GM12878 (cell line): ENCODE results near the gene CNRIP1. TPM values are rescaled to one million over a fixed set of nuclear protein-coding genes. Genes with fewer than 3 reads are reported as not detected.

ENCODE experiments used
- ATAC-seq: fragments of 200-7000 bp; cut with Tn5 transposase; 3 replicates; pipeline ENCODE4 v1.9.1; 2020; ENCODE audit warnings: mild to moderate bottlenecking, moderate library complexity
- BruUV-seq: library from RNA; stranded (reverse); fragments of 400-500 nt; replicated peaks from 2 replicates; lab custom pipeline; 2021; lab: Mats Ljungman, UMichigan
- CTCF ChIA-PET: fragments of 300-600 bp; sonication (Branson Sonifier 250); formaldehyde crosslinking; extraction: SDS; loops from one replicate; lab custom pipeline; 2021; ENCODE audit warnings: inconsistent platforms; lab: Yijun Ruan, JAX
- POLR2A ChIA-PET: fragments of 350-600 bp; formaldehyde crosslinking; extraction: SDS; loops from one replicate; lab custom pipeline; 2021; ENCODE audit warnings: inconsistent platforms; lab: Charles Lee
- RAD21 ChIA-PET: fragments of 300-600 bp; sonication (Branson Sonifier 250); formaldehyde crosslinking; loops from one replicate; lab custom pipeline; 2023; ENCODE audit warnings: antibody characterized with exemption; ENCODE audit not compliant: unreplicated experiment; lab: Charles Lee
- SMC1A ChIA-PET: fragments of 300-600 bp; sonication (Branson Sonifier 250); formaldehyde crosslinking; loops from one replicate; lab custom pipeline; 2023; ENCODE audit not compliant: unreplicated experiment, uncharacterized antibody; lab: Charles Lee
- DNase-seq: peaks from one replicate; pipeline ENCODE4 v3.0.0-alpha.2; 2011; ENCODE audit warnings: low read depth, low spot score
- FAIRE-seq: peaks from 3 replicates; lab custom pipeline; 2011; peaks lifted over from hg19 to GRCh38; lab: Jason Lieb, UNC
- H2AFZ ChIP-seq: 2 replicates; pipeline ENCODE4 v1.6.0; 2011; ENCODE audit warnings: low read depth, low read length, control low read depth; ENCODE audit not compliant: control insufficient read depth
- H3K27ac ChIP-seq: 2 replicates; pipeline ENCODE4 v1.5.1; 2011; ENCODE audit warnings: control low read depth; ENCODE audit not compliant: control insufficient read depth, insufficient read depth
- H3K27me3 ChIP-seq, 2 experiments: replicated peaks in 1 of 2; 2 replicates each; pipeline versions ENCODE4 v1.6.0 to v1.6.1; 2011; ENCODE audit warnings: low read length in 1 of 2; ENCODE audit not compliant: control insufficient read depth in 2 of 2, insufficient read depth in 2 of 2
- H3K36me3 ChIP-seq, 2 experiments: 2 replicates each; pipeline ENCODE4 v1.5.1; 2011; ENCODE audit warnings: low read length in 1 of 2; ENCODE audit not compliant: control insufficient read depth in 2 of 2, insufficient read depth in 2 of 2
- H3K4me1 ChIP-seq: 2 replicates; pipeline ENCODE4 v1.6.1; 2011; ENCODE audit warnings: mild to moderate bottlenecking, low read length, moderate library complexity, mixed read lengths; ENCODE audit not compliant: control insufficient read depth, insufficient read depth
- H3K4me2 ChIP-seq: 2 replicates; pipeline ENCODE4 v1.6.0; 2011; ENCODE audit warnings: control low read depth; ENCODE audit not compliant: control insufficient read depth, insufficient read depth
- H3K4me3 ChIP-seq: fragments of 200-600 bp; sonication (generic); 2 replicates; pipeline ENCODE4 v1.5.1; 2016
- H3K79me2 ChIP-seq: 2 replicates; pipeline ENCODE4 v1.6.0; 2011; ENCODE audit warnings: low read length; ENCODE audit not compliant: control insufficient read depth, insufficient read depth
- H3K9ac ChIP-seq: 2 replicates; pipeline ENCODE4 v1.8.0; 2011; ENCODE audit warnings: low read length, control low read depth, mixed read lengths; ENCODE audit not compliant: control insufficient read depth, insufficient read depth
- H3K9me3 ChIP-seq: replicated peaks from 3 replicates; pipeline ENCODE4 v1.5.1; 2011; ENCODE audit warnings: mild to moderate bottlenecking, low read length; ENCODE audit not compliant: control insufficient read depth, insufficient read depth
- H4K20me1 ChIP-seq: 2 replicates; pipeline ENCODE4 v1.6.0; 2011; ENCODE audit not compliant: control insufficient read depth, insufficient read depth
- ATF3 ChIP-seq: IDR thresholded peaks from 2 replicates; pipeline ENCODE4 v1.6.1; 2011; ENCODE audit warnings: low read depth, mild to moderate bottlenecking, low read length, moderate library complexity, borderline replicate concordance; ENCODE audit errors: extremely low read depth
- ATF7 ChIP-seq: fragments of 450-650 bp; IDR thresholded peaks from 2 replicates; pipeline ENCODE4 v1.6.1; 2016; ENCODE audit warnings: low read depth, mild to moderate bottlenecking
- CEBPZ ChIP-seq: fragments of 150-350 bp; IDR thresholded peaks from 2 replicates; pipeline ENCODE4 v1.6.1; 2016; ENCODE audit warnings: low read depth, low read length
- JUNB ChIP-seq: IDR thresholded peaks from 2 replicates; pipeline ENCODE4 v1.6.1; 2016; ENCODE audit warnings: antibody characterized with exemption, mild to moderate bottlenecking
- POLR2AphosphoS2 ChIP-seq: IDR thresholded peaks from 2 replicates; pipeline ENCODE4 v1.6.1; 2011; ENCODE audit warnings: low read depth, mild to moderate bottlenecking, low read length, improper control_type of control experiment, moderate library complexity
- RCOR1 ChIP-seq: conservative IDR thresholded peaks from 2 replicates; pipeline ENCODE4 v1.6.1; 2012; ENCODE audit warnings: low read depth, low read length, improper control_type of control experiment
- SKIL ChIP-seq: fragments of 450-650 bp; IDR thresholded peaks from 2 replicates; pipeline ENCODE4 v1.6.1; 2017; ENCODE audit warnings: mild to moderate bottlenecking, low read depth, inconsistent platforms; ENCODE audit not compliant: poor library complexity, severe bottlenecking
- SMAD1 ChIP-seq: fragments of 450-650 bp; IDR thresholded peaks from 2 replicates; pipeline ENCODE4 v1.6.1; 2018; ENCODE audit warnings: mild to moderate bottlenecking, low read depth; ENCODE audit not compliant: partially characterized antibody
- TCF12 ChIP-seq: IDR thresholded peaks from 2 replicates; pipeline ENCODE4 v1.6.1; 2011; ENCODE audit warnings: low read depth, mild to moderate bottlenecking, low read length
- ZBTB40 ChIP-seq: fragments of 450-650 bp; IDR thresholded peaks from 2 replicates; pipeline ENCODE4 v1.6.1; 2016; ENCODE audit warnings: mild to moderate bottlenecking, moderate library complexity, borderline replicate concordance
- ZNF217 ChIP-seq: fragments of 450-650 bp; IDR thresholded peaks from 2 replicates; pipeline ENCODE4 v1.6.1; 2017; ENCODE audit warnings: antibody characterized with exemption, mild to moderate bottlenecking
- WGBS: methylation state at CpG from one replicate; pipeline ENCODE4 v1.1.6; 2016; ENCODE audit warnings: low lambda C conversion rate; ENCODE audit not compliant: insufficient replicate concordance, insufficient coverage; ENCODE audit errors: missing lambda C conversion rate; 5-methylcytosine and 5-hydroxymethylcytosine counted together
- in situ Hi-C: fragments of 300-500 bp; cut with MboI; formaldehyde crosslinking; loops from 9 replicates; pipeline ENCODE4 v1.14.3; 2018; ENCODE audit warnings: mixed read lengths
- intact Hi-C: fragments of 100-400 bp; cut with micrococcal nuclease; formaldehyde crosslinking; loops from one replicate; pipeline ENCODE4 v1.14.2; 2022; ENCODE audit not compliant: unreplicated experiment
- polyA plus RNA-seq, 11 experiments: library from polyadenylated mRNA; depleted of rRNA in 4 of 11; unstranded in 6 of 11; stranded (reverse) in 5 of 11; fragments of >200 nt; fragmentation: Nextera tagmentation in 4 of 11; fragmentation: Illumina TruSeq in 1 of 11; extraction: Ambion mirVana in 4 of 11; extraction: Trizol in 1 of 11; gene quantifications; 1 replicate in 1 of 11; 2 replicates in 10 of 11; pipeline versions ENCODE4 v1.2.1 to v1.2.3, GENCODE V29; 2011 to 2016; ENCODE audit warnings: inconsistent platforms in 2 of 11, missing spikeins in 2 of 11, low read depth in 1 of 11
- total RNA-seq, 4 experiments: library from RNA; depleted of rRNA in 3 of 4; stranded (reverse); fragments of >200 nt in 3 of 4; fragmentation: Illumina TruSeq in 1 of 4; extraction: Trizol in 1 of 4; gene quantifications; 2 replicates each; pipeline versions ENCODE4 v1.2.1 to v1.2.3, GENCODE V29; 2013 to 2021

The CNRIP1 gene
- total and polyA plus RNA-seq, 10 of the 15 experiments (the other 5 are each of a cell fraction or from before 2014, with no cell fraction given): not detected

- TF ChIP-seq ATF3 (no peak), ZNF217 (no peak), ATF7 (no peak)
These were observed 47.3 kb downstream of the CNRIP1 start (continued) for GRCh38 chr2:68272246-68272994.

GRCh38 chr2:68266655-68267054 is 53.1 kb downstream of the CNRIP1 start:
- ChIA-PET CTCF (interaction anchor here (1.0 to 1.1 kb wide), 2 partner anchors 86 to 175 kb away, joined by 3 read pairs; no protein-coding TSS in a partner anchor), SMC1A (interaction anchor here (1.1 to 1.8 kb wide), 4 partner anchors 9 to 145 kb away, joined by 3 to 6 read pairs (median 4); no protein-coding TSS in a partner anchor), RAD21 (no interaction called here), POLR2A (no interaction called here)
- FAIRE-seq: no peak
- WGBS: 87% methylated on average over 1 of the region's 1 CpG
- Histone ChIP-seq H3K36me3 (no peaks in the 10 kb centered on the region), H3K4me2 (no peak overlapping the region), H4K20me1 (no peaks in the 10 kb centered on the region), H3K9ac (no peak overlapping the region), H2AFZ (no peak overlapping the region), H3K27ac (no peak overlapping the region), H3K9me3 (no peaks in the 10 kb centered on the region; the same call in 2 of the 3 replicates), H3K79me2 (no peaks in the 10 kb centered on the region), H3K4me3 (no peak overlapping the region), H3K27me3 (no peaks in the 10 kb centered on the region; a peak in 1 of 4 replicates), H3K4me1 (no peaks in the 10 kb centered on the region)
- BruUV-seq: no TSS peak
- in situ Hi-C loops (no loop called here), intact Hi-C loops (no loop called here)
- no peak for ATAC-seq
- DNase-seq: no peak
- TF ChIP-seq POLR2AphosphoS2 (no peak), SKIL (no peak), TCF12 (no peak), JUNB (no peak), ZBTB40 (no peak), SMAD1 (no peak), RCOR1 (no peak), CEBPZ (no peak)
